DND-41 (cell line): ENCODE measurements around the gene EP400.

Source experiments
- ATAC-seq: fragments of 200-7000 bp; cut with Tn5 transposase; 3 replicates; pipeline ENCODE4 v1.9.1; 2021; ENCODE audit warnings: low read depth; ENCODE audit not compliant: insufficient read depth
- DNase-seq: peaks from one replicate; pipeline ENCODE4 v3.0.0-alpha.2; 2020
- H2AFZ ChIP-seq: 2 replicates; pipeline ENCODE4 v1.6.0; 2012; ENCODE audit warnings: low read depth, low read length
- H3K27ac ChIP-seq: 2 replicates; pipeline ENCODE4 v1.5.1; 2012; ENCODE audit warnings: low read length, inconsistent platforms
- H3K27me3 ChIP-seq: fragments of 200-600 bp; sonication (generic); 2 replicates; pipeline ENCODE4 v1.6.0; 2012; ENCODE audit warnings: low read length, mild to moderate bottlenecking, inconsistent platforms; ENCODE audit not compliant: insufficient read depth, poor library complexity
- H3K36me3 ChIP-seq: 2 replicates; pipeline ENCODE4 v1.5.1; 2012; ENCODE audit warnings: low read length, inconsistent platforms; ENCODE audit not compliant: insufficient read depth
- H3K4me1 ChIP-seq: 2 replicates; pipeline ENCODE4 v1.5.1; 2012; ENCODE audit warnings: mild to moderate bottlenecking, low read length; ENCODE audit not compliant: insufficient read depth
- H3K4me2 ChIP-seq: 2 replicates; pipeline ENCODE4 v1.6.0; 2012; ENCODE audit warnings: mild to moderate bottlenecking, moderate library complexity, low read length, inconsistent platforms; ENCODE audit not compliant: insufficient read depth
- H3K4me3 ChIP-seq, 2 experiments: fragments of 200-600 bp in 1 of 2; shearing (Covaris generic) in 1 of 2; 2 replicates each; pipeline ENCODE4 v1.5.1; 2012 to 2016; ENCODE audit warnings: inconsistent platforms in 2 of 2, low read length in 2 of 2, mild to moderate bottlenecking in 2 of 2, low read depth in 1 of 2, moderate library complexity in 1 of 2
- H3K79me2 ChIP-seq: 2 replicates; pipeline ENCODE4 v1.6.0; 2012; ENCODE audit warnings: low read length, inconsistent platforms; ENCODE audit not compliant: insufficient read depth
- H3K9ac ChIP-seq: 2 replicates; pipeline ENCODE4 v1.6.0; 2012; ENCODE audit warnings: low read depth, mild to moderate bottlenecking, inconsistent platforms, low read length, moderate library complexity
- H3K9me3 ChIP-seq: 2 replicates; pipeline ENCODE4 v1.5.1; 2012; ENCODE audit warnings: low read length, moderate library complexity, mild to moderate bottlenecking, inconsistent platforms; ENCODE audit not compliant: insufficient read depth, severe bottlenecking
- H4K20me1 ChIP-seq: 2 replicates; pipeline ENCODE4 v1.6.0; 2012; ENCODE audit warnings: low read length; ENCODE audit not compliant: insufficient read depth
- CTCF ChIP-seq: IDR thresholded peaks from 2 replicates; pipeline ENCODE4 v1.5.1; 2012; ENCODE audit warnings: borderline replicate concordance, low read length, moderate library complexity, mild to moderate bottlenecking; ENCODE audit not compliant: poor library complexity, severe bottlenecking; ENCODE audit errors: extremely low read depth
- EZH2 ChIP-seq: IDR thresholded peaks from 3 replicates; pipeline ENCODE4 v1.6.1; 2012; ENCODE audit warnings: borderline replicate concordance, low read depth, mild to moderate bottlenecking, moderate library complexity, low read length, inconsistent platforms; ENCODE audit not compliant: severe bottlenecking

EP400 gene

GRCh38 chr12:132108211-132108832 is 158.6 kb downstream of the EP400 start:
- DNase-seq (no peak), ATAC-seq (no peak)
- peaks cover 13% of the 10 kb centered on the region for H4K20me1 ChIP-seq
- H3K9me3 ChIP-seq = no peaks in the 10 kb centered on the region
- H3K4me2 ChIP-seq = no peak overlapping the region
- H2AFZ ChIP-seq = no peak overlapping the region
- no peak overlapping the region for H3K9ac ChIP-seq
- peaks cover 5% of the 10 kb centered on the region; the same call in 1 of the 2 replicates for H3K79me2 ChIP-seq
- no peak for TF ChIP-seq CTCF
- no peak for TF ChIP-seq EZH2
- no peak overlapping the region for H3K27ac ChIP-seq
- no peak overlapping the region for H3K4me3 ChIP-seq
- H3K27me3 ChIP-seq = no peaks in the 10 kb centered on the region
- H3K4me1 ChIP-seq = no peaks in the 10 kb centered on the region
- peaks cover 66% of the 10 kb centered on the region for H3K36me3 ChIP-seq

GRCh38 chr12:132109741-132110140 is 160.0 kb downstream of the EP400 start:
- no peak overlapping the region for H3K9ac ChIP-seq

GRCh38 chr12:132110677-132111076 is 160.9 kb downstream of the EP400 start:
- Histone ChIP-seq H3K4me2 (no peak overlapping the region), H4K20me1 (no peaks in the 10 kb centered on the region), H3K27ac (no peak overlapping the region), H3K4me3 (no peak overlapping the region), H3K36me3 (peaks cover 74% of the 10 kb centered on the region), H3K9ac (no peak overlapping the region), H3K79me2 (peaks cover 3% of the 10 kb centered on the region; the same call in 1 of the 2 replicates), H3K27me3 (no peaks in the 10 kb centered on the region), H3K9me3 (no peaks in the 10 kb centered on the region), H2AFZ (no peak overlapping the region), H3K4me1 (no peaks in the 10 kb centered on the region)
- TF ChIP-seq EZH2 = no peak
- no peak for TF ChIP-seq CTCF
- no peak for DNase-seq
- no peak for ATAC-seq

More at GRCh38 chr12:132109741-132110140, 160.0 kb downstream of the EP400 start:
- H3K9me3 ChIP-seq = no peaks in the 10 kb centered on the region
- TF ChIP-seq EZH2 = no peak
- no peak for TF ChIP-seq CTCF
- H3K4me2 ChIP-seq = no peak overlapping the region
- H3K27ac ChIP-seq = no peak overlapping the region
- ATAC-seq (no peak), DNase-seq (no peak)
- H3K4me3 ChIP-seq = no peak overlapping the region
- peaks cover 6% of the 10 kb centered on the region; the same call in 1 of the 2 replicates for H4K20me1 ChIP-seq
- H3K4me1 ChIP-seq = no peaks in the 10 kb centered on the region
- H3K27me3 ChIP-seq = no peaks in the 10 kb centered on the region
- peaks cover 72% of the 10 kb centered on the region for H3K36me3 ChIP-seq
- H3K79me2 ChIP-seq = peaks cover 5% of the 10 kb centered on the region; the same call in 1 of the 2 replicates
- H2AFZ ChIP-seq = no peak overlapping the region
